OCI-LY3 (cell line): ENCODE data around the gene CIB4.
"Not testable (repeated sequence)": the region's sequence is repeated elsewhere in the genome, so short reads cannot be mapped to it uniquely, and the experiment has no call there.

Experiments used
- H2AFZ ChIP-seq: fragments of 200-600, 300-600 bp; shearing (Covaris generic); 2 replicates; pipeline ENCODE4 v1.6.0; 2014; ENCODE audit warnings: antibody characterized with exemption, low read depth, low read length
- H3K27ac ChIP-seq: fragments of 200-600, 300-600 bp; sonication (generic); 2 replicates; pipeline ENCODE4 v1.5.1; 2014; ENCODE audit warnings: mild to moderate bottlenecking, low read length, moderate library complexity, mixed read lengths
- H3K27me3 ChIP-seq: fragments of 200-600, 300-600 bp; sonication (generic); 2 replicates; pipeline ENCODE4 v1.6.1; 2014; ENCODE audit warnings: low read depth, low read length, mixed read lengths
- H3K36me3 ChIP-seq: fragments of 200-600, 300-600 bp; sonication (generic); replicated peaks from 2 replicates; pipeline ENCODE3; 2014; ENCODE audit warnings: low read depth, low read length, mixed read lengths
- H3K4me1 ChIP-seq: fragments of 300-600, 200-600 bp; sonication (generic); 2 replicates; pipeline ENCODE4 v1.6.1; 2014; ENCODE audit warnings: low read length, mixed read lengths
- H3K4me2 ChIP-seq: fragments of 200-600, 300-600 bp; sonication (generic); 2 replicates; pipeline ENCODE4 v1.6.1; 2014; ENCODE audit warnings: low read length, mixed read lengths
- H3K4me3 ChIP-seq: fragments of 300-600, 200-600 bp; sonication (generic); 2 replicates; pipeline ENCODE4 v1.5.1; 2014; ENCODE audit warnings: antibody characterized with exemption, mild to moderate bottlenecking, low read length, moderate library complexity
- H3K79me2 ChIP-seq: fragments of 300-600, 200-600 bp; shearing (Covaris generic); 2 replicates; pipeline ENCODE4 v1.6.1; 2014; ENCODE audit warnings: mild to moderate bottlenecking, low read length, mixed read lengths
- H3K9ac ChIP-seq: fragments of 300-600, 200-600 bp; shearing (Covaris generic); 2 replicates; pipeline ENCODE4 v1.6.0; 2014; ENCODE audit warnings: mild to moderate bottlenecking, low read length, moderate library complexity
- H3K9me3 ChIP-seq: fragments of 200-600, 300-600 bp; shearing (Covaris generic); 2 replicates; pipeline ENCODE4 v1.6.1; 2014; ENCODE audit warnings: low read length, mixed read lengths; ENCODE audit not compliant: insufficient read depth
- H4K20me1 ChIP-seq: fragments of 200-600, 300-600 bp; sonication (generic); 2 replicates; pipeline ENCODE4 v1.6.1; 2016; ENCODE audit warnings: low read length, mixed read lengths; ENCODE audit not compliant: insufficient read depth
- EZH2phosphoT487 ChIP-seq: fragments of 200-600 bp; shearing (Covaris generic); IDR thresholded peaks from 2 replicates; pipeline ENCODE4 v1.6.1; 2018; ENCODE audit warnings: antibody characterized with exemption, mixed run types, low read depth
- TF ChIP-seq, protein P1 (sequence below): fragments of 200-600, 300-600 bp; sonication (generic); IDR thresholded peaks from 2 replicates; pipeline ENCODE4 v1.5.1; 2014; ENCODE audit warnings: antibody characterized with exemption, low read length, low read depth

Gene CIB4

DNA sequence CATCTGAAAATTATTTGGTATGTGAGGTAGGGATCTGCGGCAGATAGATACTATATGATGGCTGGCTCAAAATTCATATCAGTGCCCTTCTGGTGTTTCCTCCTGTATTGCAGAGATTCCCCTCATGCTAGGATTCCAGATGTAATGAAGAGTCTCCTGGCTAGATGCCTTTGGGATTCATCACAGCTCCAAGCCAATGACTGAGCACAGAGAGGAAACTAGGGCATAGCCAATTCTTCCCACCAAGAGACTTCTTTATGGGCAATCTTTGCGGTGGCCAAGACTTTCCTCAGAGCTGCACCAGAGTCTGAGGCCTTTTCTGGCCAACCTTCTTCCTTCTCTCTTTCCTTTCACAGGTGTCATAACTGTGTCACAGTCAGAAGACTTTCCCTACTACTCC lies 25.5 kb upstream of the CIB4 start:
- Histone ChIP-seq H3K4me1 (no peaks in the 10 kb centered on the region), H4K20me1 (no peaks in the 10 kb centered on the region), H3K9me3 (no peaks in the 10 kb centered on the region), H3K27me3 (peaks cover 30% of the 10 kb centered on the region), H3K4me2 (no peak overlapping the region), H3K79me2 (no peaks in the 10 kb centered on the region), H3K4me3 (no peak overlapping the region), H2AFZ (no peak overlapping the region), H3K9ac (no peak overlapping the region), H3K27ac (no peak overlapping the region), H3K36me3 (no peaks in the 10 kb centered on the region)
- no peak for TF ChIP-seq EZH2phosphoT487
- TF ChIP-seq, protein P1, sequence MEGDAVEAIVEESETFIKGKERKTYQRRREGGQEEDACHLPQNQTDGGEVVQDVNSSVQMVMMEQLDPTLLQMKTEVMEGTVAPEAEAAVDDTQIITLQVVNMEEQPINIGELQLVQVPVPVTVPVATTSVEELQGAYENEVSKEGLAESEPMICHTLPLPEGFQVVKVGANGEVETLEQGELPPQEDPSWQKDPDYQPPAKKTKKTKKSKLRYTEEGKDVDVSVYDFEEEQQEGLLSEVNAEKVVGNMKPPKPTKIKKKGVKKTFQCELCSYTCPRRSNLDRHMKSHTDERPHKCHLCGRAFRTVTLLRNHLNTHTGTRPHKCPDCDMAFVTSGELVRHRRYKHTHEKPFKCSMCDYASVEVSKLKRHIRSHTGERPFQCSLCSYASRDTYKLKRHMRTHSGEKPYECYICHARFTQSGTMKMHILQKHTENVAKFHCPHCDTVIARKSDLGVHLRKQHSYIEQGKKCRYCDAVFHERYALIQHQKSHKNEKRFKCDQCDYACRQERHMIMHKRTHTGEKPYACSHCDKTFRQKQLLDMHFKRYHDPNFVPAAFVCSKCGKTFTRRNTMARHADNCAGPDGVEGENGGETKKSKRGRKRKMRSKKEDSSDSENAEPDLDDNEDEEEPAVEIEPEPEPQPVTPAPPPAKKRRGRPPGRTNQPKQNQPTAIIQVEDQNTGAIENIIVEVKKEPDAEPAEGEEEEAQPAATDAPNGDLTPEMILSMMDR: no peak

DNA sequence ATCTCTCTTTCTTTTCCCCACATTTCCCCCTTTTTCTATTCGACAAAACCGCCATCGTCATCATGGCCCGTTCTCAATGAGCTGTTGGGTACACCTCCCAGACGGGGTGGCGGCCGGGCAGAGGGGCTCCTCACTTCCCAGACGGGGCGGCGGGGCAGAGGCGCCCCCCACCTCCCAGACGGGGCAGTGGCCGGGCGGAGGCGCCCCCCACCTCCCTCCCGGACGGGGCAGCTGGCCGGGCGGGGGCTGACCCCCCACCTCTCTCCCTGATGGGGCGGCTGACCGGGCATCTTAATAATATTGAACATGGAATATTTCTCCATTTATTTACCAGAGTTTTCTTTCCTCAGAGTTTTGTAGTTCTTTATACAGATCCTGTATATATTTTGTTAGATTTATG lies 24.1 kb upstream of the CIB4 start:
- peaks cover 21% of the 10 kb centered on the region; the same call in 1 of the 2 replicates for H3K27me3 ChIP-seq
- not testable (repeated sequence) for H3K9ac ChIP-seq, H3K4me2 ChIP-seq, H3K27ac ChIP-seq, H2AFZ ChIP-seq, H4K20me1 ChIP-seq, H3K36me3 ChIP-seq, H3K9me3 ChIP-seq, H3K4me3 ChIP-seq, H3K4me1 ChIP-seq, H3K79me2 ChIP-seq

DNA sequence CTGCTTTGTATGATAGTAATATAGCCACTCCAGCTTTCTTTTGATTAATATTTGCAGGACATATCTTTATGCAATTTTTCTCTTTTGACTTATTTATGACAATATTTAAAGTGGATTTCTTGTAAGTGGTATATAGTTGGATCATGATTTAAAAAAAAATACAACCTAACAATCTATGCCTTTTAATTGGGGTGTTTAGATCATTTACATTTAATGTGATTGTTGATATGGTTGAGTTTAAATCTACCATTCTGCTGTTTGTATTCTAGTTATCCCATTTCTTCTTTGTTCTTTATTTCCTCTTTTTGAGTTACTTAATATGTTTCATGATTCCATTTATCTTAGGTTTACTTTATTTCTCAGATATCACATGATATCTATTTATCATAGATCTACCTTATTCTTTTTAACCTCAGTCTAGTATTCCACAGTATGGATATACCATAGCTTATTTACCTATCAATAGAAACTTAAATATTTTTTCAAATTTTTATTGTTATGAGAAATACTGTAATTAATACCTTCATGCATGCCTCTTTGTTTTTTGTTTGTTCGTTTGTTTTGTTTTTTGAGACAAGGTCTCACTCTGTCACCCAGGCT lies 19.3 kb upstream of the CIB4 start:
- Histone ChIP-seq H3K4me2 (no peak overlapping the region), H2AFZ (no peak overlapping the region), H3K27ac (no peak overlapping the region), H3K9me3 (no peaks in the 10 kb centered on the region), H3K4me3 (no peak overlapping the region), H3K36me3 (no peaks in the 10 kb centered on the region), H3K4me1 (no peaks in the 10 kb centered on the region), H3K9ac (no peak overlapping the region), H3K27me3 (peaks cover 7% of the 10 kb centered on the region), H3K79me2 (no peaks in the 10 kb centered on the region), H4K20me1 (no peaks in the 10 kb centered on the region)
- TF ChIP-seq, protein P1: no peak
- TF ChIP-seq EZH2phosphoT487: no peak

DNA sequence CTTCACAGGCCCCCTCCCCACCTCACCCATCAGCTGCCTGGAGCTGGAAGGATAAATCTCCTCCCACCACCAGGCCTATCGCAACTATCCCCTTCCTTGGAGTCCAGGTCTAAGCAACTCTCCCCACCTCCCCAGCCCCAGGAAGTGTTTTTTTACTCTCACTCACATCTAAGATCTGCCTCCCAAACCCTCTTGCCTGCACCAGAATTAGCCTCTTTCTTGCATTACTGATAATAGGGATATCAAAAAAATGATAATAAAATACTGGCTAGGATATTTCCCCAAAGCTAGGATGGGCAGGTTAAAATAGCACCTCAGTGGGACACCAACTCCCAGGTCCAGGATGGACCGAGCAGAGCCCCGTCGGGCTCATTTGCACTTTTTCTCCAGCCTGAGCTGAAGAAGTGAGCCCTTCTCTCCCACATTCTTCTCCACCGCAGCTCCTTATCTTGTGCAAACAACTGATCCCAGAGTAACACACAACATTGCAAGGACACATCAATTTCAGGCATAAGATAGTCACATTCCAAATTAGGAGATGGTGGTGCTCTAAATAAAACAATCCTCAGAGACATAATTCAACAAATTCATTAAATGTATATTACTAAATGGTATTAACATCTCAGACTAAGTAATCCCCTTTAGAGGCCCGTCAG lies 17.7 kb upstream of the CIB4 start:
- Histone ChIP-seq H3K9me3 (no peaks in the 10 kb centered on the region), H3K4me2 (no peak overlapping the region), H3K27ac (no peak overlapping the region), H3K4me3 (no peak overlapping the region), H2AFZ (no peak overlapping the region), H3K79me2 (no peaks in the 10 kb centered on the region), H4K20me1 (no peaks in the 10 kb centered on the region), H3K4me1 (no peaks in the 10 kb centered on the region), H3K27me3 (peaks cover under 1% of the 10 kb centered on the region; the same call in 1 of the 2 replicates), H3K9ac (no peak overlapping the region), H3K36me3 (no peaks in the 10 kb centered on the region)
- TF ChIP-seq, protein P1: no peak
- no peak for TF ChIP-seq EZH2phosphoT487
